Stimulated activated CD8-positive, alpha-beta memory T cell treated with anti-CD3 and anti-CD28 coated beads, Interleukin-15, amount 100 ng/mL, for 24 hours (primary cell): ENCODE results near the gene NECTIN2.
"Not testable (repeated sequence)": the region's sequence is repeated elsewhere in the genome, so short reads cannot be mapped to it uniquely, and the experiment has no call there.

Source experiments
- DNase-seq: peaks from one replicate; pipeline ENCODE4 v3.0.0-alpha.2; 2020; ENCODE audit warnings: low read depth

NECTIN2 gene

DNA sequence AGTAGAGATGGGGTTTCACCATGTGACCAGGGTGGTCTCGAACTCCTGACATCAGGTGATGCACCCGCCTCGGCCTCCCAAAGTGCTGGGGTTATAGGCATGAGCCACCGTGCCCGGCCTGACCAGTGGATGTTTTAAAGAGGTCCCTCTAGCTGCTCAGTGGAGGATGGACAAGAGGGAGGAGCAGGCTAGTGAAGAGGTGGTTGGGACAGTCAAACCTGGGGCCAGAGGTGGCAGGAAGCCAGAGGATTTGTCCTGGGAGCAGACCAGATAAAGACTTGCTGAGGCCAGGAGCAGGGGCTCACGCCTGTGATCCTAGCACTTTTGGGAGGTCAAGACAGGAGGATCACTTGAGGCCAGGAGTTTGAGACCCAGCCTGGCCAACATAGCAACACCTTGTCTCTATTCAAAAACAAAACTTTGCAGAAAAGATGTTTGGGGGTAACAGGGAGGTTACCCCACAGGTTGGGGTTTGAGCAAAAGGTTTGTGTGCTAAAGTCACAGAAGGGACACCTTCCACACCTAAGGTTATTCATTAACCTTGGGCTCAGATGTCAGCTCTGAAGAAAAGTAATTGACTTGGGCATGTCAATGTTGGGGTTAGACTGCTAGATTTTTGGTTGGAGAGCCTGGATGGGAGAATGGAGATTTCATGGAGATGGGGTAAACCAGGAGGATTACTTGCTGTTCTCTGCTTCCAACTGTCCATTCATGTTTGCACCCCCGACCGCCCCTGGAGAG lies 28.2 kb upstream of the NECTIN2 start:
- DNase-seq, result no peak

GRCh38 chr19:44818466-44819031 lies 27.5 kb upstream of the NECTIN2 start:
- no peak for DNase-seq

DNA sequence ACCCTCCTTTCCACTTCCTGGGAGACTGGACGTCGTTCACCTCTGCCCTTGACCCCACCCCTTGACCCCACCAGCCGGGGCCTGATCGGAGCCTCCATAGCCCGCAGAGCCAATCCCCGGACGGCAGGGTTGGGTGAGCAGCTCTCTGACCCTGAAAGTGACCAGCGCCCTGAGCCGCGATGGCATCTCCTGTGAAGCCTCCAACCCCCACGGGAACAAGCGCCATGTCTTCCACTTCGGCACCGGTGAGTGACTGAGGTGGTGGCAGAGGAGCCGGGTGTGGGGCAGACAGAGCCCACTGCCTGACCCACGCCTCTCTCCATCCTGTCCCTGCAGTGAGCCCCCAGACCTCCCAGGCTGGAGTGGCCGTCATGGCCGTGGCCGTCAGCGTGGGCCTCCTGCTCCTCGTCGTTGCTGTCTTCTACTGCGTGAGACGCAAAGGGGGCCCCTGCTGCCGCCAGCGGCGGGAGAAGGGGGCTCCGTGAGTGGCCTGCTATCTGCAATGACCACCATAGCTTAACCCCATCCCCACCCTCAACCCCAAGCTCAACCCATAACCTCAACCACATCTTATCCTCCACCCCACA lies 26.8 kb upstream of the NECTIN2 start:
- no peak for DNase-seq

- no peak for DNase-seq
Observed at GRCh38 chr19:44820648-44821609, 25.2 kb upstream of the NECTIN2 start.

GRCh38 chr19:44822177-44822576 lies 23.9 kb upstream of the NECTIN2 start:
- no peak for DNase-seq

DNA sequence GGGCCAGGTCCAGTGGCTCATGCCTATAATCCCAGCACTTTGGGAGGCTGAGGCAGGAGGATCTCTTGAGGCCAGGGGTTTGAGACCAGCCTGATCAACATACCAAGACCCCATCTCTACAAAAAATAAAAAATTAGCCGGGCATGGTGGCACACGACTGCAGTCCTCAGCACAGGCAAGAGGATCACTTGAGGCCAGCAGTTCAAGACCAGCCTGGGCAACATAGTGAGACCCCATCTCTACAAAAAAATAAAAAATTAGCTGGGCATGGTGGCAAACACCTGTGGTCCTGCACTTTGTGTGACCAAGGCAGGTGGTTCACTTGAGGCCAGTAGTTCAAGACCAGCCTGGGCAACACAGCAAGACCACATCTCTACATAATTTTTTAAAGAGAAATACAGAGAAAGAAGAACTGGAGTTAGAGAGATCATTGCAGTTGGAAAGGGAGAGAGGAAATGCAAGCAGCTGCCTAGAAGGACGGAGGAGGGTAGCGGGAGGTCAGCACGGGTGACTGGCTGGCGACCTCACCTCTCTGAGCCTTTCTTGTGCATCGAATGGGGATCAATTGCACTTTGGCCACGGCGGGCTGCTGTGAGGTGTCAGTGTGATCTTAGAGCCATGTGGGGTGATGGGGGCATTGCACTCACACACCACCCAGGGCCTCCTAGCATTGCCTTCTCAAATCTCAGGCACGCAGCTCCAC lies 23.3 kb upstream of the NECTIN2 start:
- no peak for DNase-seq

GRCh38 chr19:44823373-44823698 lies 22.8 kb upstream of the NECTIN2 start:
- DNase-seq, result no peak

GRCh38 chr19:44824761-44825160 lies 21.3 kb upstream of the NECTIN2 start:
- no peak for DNase-seq

DNA sequence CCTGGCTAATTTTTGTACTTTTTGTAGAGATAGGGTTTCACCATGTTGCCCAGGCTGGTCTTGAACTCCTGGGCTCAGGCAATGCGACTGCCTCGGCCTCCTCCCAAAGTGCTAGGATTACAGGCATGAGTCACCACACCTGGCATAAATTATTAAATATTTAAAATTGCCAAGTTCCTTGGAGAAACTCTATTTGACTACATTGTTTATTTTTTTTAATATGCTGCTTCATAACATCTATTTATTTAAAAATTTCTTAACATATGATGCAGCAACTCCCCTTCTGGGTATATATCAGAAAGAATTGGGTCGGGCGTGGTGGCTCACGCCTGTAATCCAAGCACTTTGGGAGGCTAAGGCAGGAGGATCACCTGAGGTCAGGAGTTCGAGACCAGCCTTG lies 13.2 kb upstream of the NECTIN2 start:
- DNase-seq, result not testable (repeated sequence)

DNA sequence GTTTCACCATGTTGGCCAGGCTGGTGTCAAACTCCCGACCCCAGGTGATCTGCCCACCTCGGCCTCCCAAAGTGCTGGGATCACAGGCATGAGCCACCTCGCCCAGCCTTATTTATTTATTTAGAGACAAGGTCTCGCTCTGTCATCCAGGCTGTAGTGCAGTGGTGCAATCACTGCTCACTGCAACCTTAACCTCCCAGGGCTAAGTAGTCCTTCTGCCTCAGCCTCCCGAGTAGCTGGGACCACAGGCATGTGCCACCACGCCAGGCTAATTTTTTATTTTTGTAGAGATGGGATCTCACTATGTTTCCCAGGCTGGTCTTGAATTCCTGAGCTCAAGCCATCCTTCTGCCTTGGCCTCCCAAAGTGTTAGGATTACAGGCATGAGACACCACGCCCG lies 11.7 kb upstream of the NECTIN2 start:
- DNase-seq, result not testable (repeated sequence)

DNA sequence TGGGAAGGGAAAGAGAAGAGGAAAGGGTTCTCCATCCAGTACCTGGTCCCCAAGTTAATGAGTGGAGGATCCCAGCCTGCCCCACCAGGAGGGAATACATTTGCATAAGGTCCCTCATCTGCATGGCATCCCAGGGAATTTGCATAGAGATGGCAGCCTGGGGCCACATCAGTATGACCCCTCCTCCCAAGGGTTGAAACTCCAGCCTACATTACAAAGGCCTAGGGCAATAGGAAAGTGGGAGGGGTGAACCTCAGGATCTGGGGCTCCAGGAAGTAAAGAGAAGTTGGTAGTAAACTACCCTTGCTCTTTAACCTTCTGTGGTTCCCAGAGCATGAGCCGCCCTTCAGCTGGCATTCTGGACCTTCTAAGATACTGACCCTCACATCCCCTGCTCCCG lies 6.8 kb upstream of the NECTIN2 start:
- no peak for DNase-seq

DNA sequence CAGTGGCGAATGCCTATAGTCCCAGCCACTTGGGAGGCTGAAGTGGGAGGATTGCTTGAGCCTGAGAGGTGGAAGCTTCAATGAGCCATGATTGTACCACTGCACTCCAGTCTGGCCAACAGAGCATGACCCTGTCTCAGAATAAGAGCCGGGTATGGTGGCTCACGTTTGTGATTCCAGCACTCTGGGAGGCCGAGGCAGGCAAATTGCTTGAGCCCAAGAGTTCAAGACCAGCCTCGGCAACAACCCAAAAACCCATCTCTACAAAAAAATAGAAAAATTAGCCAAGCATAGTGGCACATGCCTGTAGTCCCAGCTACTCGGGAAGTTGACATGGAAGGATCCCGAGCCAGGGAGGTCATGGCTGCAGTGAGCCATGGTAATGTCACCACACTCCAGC lies 5.3 kb upstream of the NECTIN2 start:
- DNase-seq, result no peak

- DNase-seq, result no peak
Observed at GRCh38 chr19:44841231-44841630, 4.9 kb upstream of the NECTIN2 start.

- no peak for DNase-seq
Observed at GRCh38 chr19:44845286-44845611, 848 bp upstream of the NECTIN2 start.

- DNase-seq, result no peak
Observed at GRCh38 chr19:44846455-44847143, 502 bp downstream of the NECTIN2 start.

DNA sequence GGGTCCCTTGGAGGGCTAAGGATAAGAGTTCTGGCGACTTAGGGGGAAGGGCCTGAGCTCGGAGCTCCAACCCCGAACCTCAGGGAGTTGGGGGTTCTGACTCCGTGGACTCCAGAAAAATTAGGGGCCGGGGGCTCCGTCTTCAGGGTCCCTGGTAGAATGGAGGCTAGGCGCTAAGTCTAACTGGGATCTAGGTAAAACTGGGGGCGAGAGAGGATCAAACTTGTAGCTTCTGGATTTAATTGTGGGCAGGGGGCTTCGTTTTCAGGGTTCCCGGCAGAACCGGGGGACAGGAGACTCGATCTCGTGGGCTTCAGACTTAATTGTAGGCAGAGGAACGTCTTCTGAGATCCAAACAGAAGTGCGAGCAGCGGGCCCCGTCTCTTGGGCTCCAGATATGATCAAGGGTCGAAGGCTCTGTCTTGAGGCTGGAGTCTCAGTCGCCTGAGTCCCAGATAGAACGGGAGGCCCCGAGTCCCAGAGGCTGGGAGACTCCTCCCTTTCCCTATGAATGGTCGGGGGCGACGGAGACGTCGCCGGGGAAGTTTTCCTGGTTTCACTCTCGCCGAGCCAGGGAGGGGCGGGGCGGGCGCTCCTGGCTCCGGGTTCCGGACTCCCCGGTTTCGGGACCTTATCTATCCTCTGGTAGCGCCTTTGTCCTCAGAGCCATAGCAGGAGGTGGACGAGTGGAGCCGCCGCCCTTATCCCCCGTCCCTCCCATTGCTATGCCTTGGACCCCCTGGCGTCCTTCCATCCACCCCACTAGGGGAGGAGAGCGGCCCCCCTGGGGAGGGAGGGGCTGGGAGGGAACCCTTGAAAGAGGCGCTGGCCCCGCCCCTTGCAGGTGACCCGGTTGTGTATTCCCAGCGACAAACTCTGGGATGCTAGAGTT lies 1.3 kb downstream of the NECTIN2 start:
- DNase-seq, result no peak

- DNase-seq, result no peak
Observed at GRCh38 chr19:44848036-44848811, 2.1 kb downstream of the NECTIN2 start.

DNA sequence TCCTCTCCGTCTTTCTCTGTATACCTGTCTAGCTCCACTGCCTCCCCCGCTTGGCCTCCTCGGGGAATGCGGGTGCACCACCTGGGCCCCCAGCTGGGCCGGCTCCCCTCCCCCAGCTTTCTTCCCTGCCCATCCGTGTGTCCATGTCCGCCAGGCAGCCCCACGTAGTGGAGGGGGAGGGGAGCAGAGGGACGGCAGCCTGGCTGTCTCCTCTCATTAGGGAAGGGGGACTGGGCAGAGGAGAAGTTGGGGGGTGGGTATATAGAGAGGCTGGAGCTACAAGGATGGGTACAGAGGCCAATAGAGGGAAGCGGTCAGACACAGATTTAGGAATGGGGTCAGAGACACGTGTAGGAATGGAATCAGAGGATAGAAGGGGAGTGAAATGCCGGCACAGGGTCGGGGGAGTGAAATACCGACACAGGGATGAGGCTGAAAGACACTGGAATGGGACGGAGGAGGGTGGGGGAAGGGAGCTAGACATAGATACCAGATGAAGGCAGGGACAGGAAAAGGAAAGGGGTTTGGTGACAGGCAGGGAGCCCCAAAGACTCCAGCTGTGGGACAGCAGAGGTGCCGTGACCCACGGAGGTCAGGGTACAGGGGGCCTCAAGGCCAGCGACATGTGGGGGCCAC lies 2.8 kb downstream of the NECTIN2 start:
- no peak for DNase-seq

DNA sequence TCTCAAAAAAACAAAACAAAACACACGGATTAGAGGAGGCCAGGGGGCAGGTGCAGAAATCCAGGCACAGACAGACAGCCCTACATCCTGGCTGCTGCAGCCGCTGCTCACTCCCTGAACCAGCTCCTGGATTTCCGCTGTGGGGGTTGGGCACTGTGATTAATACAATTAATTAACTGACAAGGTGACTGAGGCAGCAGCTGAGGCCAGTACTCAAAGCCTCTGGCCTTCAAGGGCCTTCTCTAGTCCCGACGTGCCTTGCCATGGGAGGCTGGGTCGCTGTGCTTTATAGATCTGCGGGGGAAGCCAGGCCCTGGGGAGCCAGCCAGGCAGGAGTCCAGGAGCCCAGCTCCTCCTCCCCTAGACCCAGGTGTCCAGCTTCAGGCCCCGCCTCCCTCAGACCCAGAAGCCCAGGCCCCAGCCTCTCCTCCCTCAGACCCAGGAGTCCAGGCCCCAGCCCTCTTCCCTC lies 4.6 kb downstream of the NECTIN2 start:
- no peak for DNase-seq
